Calu3 (cell line): ENCODE measurements around the gene PIP4K2C. TPM values are rescaled to one million over a fixed set of nuclear protein-coding genes. Genes with fewer than 3 reads are reported as not detected.

ENCODE experiments used
- BruUV-seq: library from RNA; stranded (reverse); fragments of 400-500 nt; replicated peaks from 2 replicates; lab custom pipeline; 2021; lab: Mats Ljungman, UMichigan
- CTCF ChIA-PET: fragments of 300-600 bp; sonication (Branson Sonifier 250); formaldehyde crosslinking; loops from one replicate; lab custom pipeline; 2022; ENCODE audit warnings: antibody characterized with exemption; lab: Charles Lee
- DNase-seq: peaks from one replicate; pipeline ENCODE4 v3.0.0; 2022
- H3K27ac Mint-ChIP-seq: one replicate; pipeline ENCODE4 v1.8.0; 2022; ENCODE audit warnings: mixed read lengths; ENCODE audit not compliant: unreplicated experiment
- H3K27me3 Mint-ChIP-seq: one replicate; pipeline ENCODE4 v1.8.0; 2022; ENCODE audit warnings: mixed read lengths; ENCODE audit not compliant: unreplicated experiment
- H3K36me3 Mint-ChIP-seq: one replicate; pipeline ENCODE4 v1.8.0; 2022; ENCODE audit warnings: mild to moderate bottlenecking, moderate library complexity, mixed read lengths; ENCODE audit not compliant: insufficient read depth, unreplicated experiment
- H3K4me1 Mint-ChIP-seq: one replicate; pipeline ENCODE4 v1.8.0; 2022; ENCODE audit warnings: mild to moderate bottlenecking, low read depth, mixed read lengths; ENCODE audit not compliant: unreplicated experiment
- H3K4me3 Mint-ChIP-seq: one replicate; pipeline ENCODE4 v1.8.0; 2022; ENCODE audit warnings: mild to moderate bottlenecking, low read depth, moderate library complexity, mixed read lengths; ENCODE audit not compliant: unreplicated experiment
- H3K9me3 Mint-ChIP-seq: one replicate; pipeline ENCODE4 v1.8.0; 2022; ENCODE audit warnings: low read depth, mixed read lengths; ENCODE audit not compliant: unreplicated experiment
- CTCF ChIP-seq: fragments of 200-600 bp; IDR thresholded peaks from one replicate; pipeline ENCODE4 v1.8.0; 2022; ENCODE audit warnings: antibody characterized with exemption; ENCODE audit not compliant: unreplicated experiment
- intact Hi-C: fragments of 100-400 bp; cut with micrococcal nuclease; formaldehyde crosslinking; loops from one replicate; pipeline ENCODE4 v1.10.0; 2022; ENCODE audit not compliant: unreplicated experiment
- total RNA-seq: library from RNA; stranded (reverse); gene quantifications from 2 replicates; pipeline ENCODE4 v1.2.3, GENCODE V29; 2022

PIP4K2C gene
- total RNA-seq, 1 experiment from 2014 or later = 66.3 TPM

GRCh38 chr12:57606821-57607220 is 15.8 kb downstream of the PIP4K2C start:
- CTCF ChIA-PET = interaction anchor here (0.6 kb wide), 1 partner anchor 263 kb away, joined by 5 read pairs; no protein-coding TSS in a partner anchor
- no peak for DNase-seq
- no TSS peak for BruUV-seq
- Mint-ChIP-seq H3K4me1 (peaks cover 8% of the 10 kb centered on the region), H3K27ac (no peak overlapping the region), H3K36me3 (peaks cover 23% of the 10 kb centered on the region), H3K9me3 (no peaks in the 10 kb centered on the region), H3K4me3 (no peak overlapping the region), H3K27me3 (peaks cover 16% of the 10 kb centered on the region)
- no peak for TF ChIP-seq CTCF
- intact Hi-C loops = no loop called here

GRCh38 chr12:57607958-57608663 is 17.1 kb downstream of the PIP4K2C start:
- H3K4me3 Mint-ChIP-seq = no peak overlapping the region
- H3K36me3 Mint-ChIP-seq = peaks cover 23% of the 10 kb centered on the region
- H3K9me3 Mint-ChIP-seq = no peaks in the 10 kb centered on the region
- H3K27me3 Mint-ChIP-seq = peaks cover 29% of the 10 kb centered on the region
- no peak for DNase-seq
- no peak overlapping the region for H3K27ac Mint-ChIP-seq
- BruUV-seq = no TSS peak
- CTCF ChIA-PET = no interaction called here
- TF ChIP-seq CTCF = no peak
- peaks cover 8% of the 10 kb centered on the region for H3K4me1 Mint-ChIP-seq
- intact Hi-C loops = no loop called here

GRCh38 chr12:57609101-57609780 is 18.2 kb downstream of the PIP4K2C start:
- Mint-ChIP-seq H3K27ac (no peak overlapping the region), H3K9me3 (no peaks in the 10 kb centered on the region), H3K4me3 (no peak overlapping the region), H3K4me1 (peaks cover 8% of the 10 kb centered on the region), H3K27me3 (peaks cover 40% of the 10 kb centered on the region), H3K36me3 (peaks cover 16% of the 10 kb centered on the region)
- intact Hi-C loops = no loop called here
- CTCF ChIA-PET = no interaction called here
- no TSS peak for BruUV-seq
- no peak for DNase-seq
- TF ChIP-seq CTCF = no peak

GRCh38 chr12:57609781-57610553 is 19.0 kb downstream of the PIP4K2C start:
- H3K36me3 Mint-ChIP-seq = peaks cover 8% of the 10 kb centered on the region
- DNase-seq = no peak
- no peak for TF ChIP-seq CTCF
- H3K4me1 Mint-ChIP-seq = peaks cover 8% of the 10 kb centered on the region
- peak overlapping the region; percentile 59 for H3K4me3 Mint-ChIP-seq
- peaks cover 47% of the 10 kb centered on the region for H3K27me3 Mint-ChIP-seq
- CTCF ChIA-PET = no interaction called here
- H3K27ac Mint-ChIP-seq = no peak overlapping the region
- H3K9me3 Mint-ChIP-seq = no peaks in the 10 kb centered on the region
- no TSS peak for BruUV-seq
- intact Hi-C loops = no loop called here
